ENCODE measurements around the gene PTPRA.

PTPRA gene

DNA sequence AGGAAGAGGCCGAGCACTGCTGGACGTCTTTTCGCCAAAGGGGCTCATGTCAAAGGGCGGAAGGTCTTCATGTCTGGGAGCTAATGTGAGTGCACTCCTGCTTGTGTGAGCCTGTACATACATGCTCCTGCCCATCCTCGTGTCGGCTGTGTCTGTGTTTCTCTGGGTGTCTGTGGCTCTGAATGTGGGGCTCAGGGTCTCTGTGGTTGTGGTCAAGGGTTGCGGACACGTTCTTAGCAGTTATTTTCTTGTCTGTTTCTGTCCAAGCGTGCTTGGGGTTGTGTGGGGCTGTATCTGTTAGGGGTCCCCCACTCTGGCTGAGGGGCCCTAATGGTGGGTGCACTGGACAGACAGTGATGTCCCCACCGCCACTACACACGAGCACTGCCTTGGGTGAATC is 208.4 kb downstream of the PTPRA start:
- DNase-seq, result no peak

DNA sequence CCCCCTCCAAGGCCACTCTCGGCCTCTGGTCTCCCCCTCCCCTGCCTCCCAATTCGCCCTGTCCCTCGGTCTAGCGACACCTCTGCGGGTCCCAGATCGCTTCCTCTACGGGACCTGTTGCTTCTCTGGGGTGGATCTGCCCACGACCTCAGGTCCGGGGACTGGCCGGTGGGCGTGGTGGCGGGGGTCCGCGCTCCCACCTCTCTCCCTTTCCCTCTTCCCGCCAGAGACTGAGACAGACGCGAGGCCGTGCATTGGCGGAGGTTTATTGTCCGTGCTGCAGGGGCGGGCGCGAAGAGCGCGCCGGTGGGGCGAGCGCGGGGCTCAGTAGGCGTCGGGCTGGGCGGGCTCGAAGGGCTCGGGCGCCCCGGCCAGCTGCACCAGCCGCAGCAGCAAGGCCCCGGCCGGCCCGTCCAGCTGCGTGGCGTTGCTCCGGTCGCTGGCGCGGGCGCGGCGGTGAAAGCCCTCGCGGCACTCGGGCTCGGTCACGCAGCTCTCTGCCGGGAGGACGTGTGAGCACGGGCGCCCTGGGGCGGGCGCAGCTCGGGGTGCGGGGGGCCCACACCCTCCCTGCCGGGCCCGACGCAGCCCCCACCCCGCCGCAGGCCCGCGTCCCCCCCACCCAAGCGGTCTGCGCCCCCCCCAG is 209.1 kb downstream of the PTPRA start:
- DNase-seq, result no peak

DNA sequence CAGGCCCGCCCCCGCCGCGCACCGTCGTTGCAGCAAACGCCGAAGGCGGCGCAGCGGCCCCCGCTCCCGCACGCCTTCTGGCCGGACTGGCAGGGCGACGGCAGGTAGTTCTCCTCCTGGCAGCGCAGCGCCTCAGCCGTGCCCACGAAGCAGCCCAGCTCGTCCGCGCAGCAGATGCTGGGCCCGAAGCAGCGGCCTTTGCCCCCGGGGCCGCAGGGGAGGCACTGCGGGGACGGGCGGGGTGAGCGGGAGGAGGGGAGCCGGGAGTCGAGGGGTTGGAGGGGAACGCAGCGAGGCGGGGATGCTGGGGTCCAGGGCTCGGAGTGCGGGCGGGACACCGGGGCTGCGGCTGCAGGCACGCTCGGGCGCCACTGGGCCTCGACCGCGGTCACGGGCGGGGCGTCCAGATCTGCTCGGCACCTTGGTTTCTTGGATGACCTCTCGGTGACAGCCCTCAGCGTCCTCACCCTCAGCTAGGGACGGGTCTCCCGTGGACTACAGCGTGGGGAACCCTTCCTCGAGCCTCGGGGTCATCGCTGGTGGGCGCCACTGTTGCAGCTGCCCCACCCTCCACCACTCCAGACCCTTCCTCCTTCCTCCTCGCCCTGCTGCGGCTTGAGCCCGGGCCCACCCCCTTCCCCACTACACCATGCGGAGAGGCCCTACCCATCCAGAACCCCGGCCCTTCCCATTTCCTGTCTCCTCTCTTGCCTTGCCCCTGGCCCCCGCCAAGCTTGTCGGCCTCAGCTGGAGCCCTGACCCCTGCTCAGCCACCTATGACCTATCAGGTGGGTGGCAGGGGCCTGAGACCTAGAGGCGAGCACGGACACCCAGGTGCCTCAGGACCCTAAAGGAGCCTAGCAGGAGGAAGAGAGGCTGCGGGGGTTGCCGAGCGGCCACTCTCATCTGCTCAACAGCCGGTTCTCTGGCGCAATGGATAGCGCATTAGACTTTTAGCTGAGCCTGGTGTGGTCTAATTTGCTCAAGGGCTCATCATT is 210.0 kb downstream of the PTPRA start:
- no peak for DNase-seq

DNA sequence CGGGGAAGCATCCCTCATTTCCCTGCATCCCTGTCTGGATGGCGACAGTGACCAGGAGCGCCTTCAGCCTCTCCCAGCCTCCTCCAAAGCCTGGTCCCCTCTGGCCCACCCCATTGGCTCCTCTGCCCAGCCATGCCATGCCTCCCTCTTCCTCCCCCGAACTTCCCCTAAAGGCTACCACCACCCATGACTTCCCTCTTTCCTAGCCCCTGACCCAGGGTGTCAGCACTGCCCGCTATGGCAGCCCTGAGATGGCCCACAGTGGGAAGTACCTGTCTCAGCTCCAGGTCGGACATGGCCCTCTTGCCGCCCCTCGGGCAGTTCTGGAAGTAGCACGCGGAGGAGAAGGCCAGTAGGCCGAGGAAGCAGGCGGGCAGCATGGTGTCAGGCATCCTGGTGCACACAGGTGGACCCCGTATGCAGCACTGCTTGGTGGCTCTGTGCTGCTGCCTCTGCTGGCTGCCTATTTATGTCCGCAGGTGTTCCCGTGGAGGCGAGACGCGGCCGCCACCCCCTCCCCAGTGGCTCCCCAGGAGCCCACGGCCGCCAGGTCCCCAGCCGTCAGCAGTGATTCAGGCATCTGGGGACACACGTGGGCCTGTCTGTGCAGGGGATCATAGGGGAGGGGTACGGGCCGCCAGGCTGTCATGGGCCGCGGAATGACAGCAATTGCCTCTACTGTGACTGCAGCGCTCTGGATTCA is 211.2 kb downstream of the PTPRA start, which contains the start of gene AVP:
AVP (minus strand) TSS at position 442 of the 703 bp plus-strand sequence; CDS start at position 392, 50 bp downstream.
- no peak for DNase-seq

DNA sequence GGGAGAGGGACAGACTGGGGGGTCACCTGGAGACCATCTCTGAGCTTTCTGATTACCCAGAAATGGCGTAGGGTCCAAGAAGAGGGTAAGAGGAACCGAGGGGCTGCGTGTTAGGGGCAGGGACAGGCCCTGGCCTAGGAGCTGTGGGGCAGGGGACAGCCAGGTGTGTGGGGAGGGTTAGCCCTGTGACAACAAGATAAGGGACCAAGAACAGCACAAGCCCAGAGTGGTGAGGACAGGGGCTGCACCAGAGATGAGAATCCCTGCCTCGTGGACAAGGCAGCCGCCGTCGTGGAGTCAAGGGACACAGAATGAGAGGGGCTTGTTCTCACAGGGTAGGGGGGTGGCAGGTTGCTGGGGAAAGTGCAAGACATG is 211.7 kb downstream of the PTPRA start:
- DNase-seq, result no peak

DNA sequence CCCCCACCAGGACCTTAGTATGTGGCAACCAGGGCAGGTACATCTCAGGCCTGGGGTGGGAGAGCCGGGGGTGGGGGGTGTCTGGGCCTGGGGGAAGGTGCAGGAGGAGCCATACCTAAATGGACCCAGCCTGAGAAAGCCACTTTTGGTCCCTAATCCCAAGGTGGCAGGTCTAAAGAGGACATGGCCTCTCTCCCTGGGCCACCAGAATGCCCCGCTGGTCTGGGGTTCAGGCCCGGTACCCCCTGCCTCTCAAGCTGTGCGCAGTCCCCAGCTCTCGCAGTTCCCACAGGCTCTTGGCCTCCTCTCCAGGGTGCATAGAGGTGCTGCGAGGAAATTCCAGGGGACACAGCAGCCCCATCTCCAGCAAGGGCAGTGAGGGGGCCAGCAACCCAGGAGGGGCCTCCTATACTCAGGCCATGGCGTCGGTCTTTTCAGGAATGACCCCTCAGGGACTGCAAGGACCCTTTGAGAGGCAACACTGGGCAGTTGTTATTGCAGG is 212.3 kb downstream of the PTPRA start:
- no peak for DNase-seq

DNA sequence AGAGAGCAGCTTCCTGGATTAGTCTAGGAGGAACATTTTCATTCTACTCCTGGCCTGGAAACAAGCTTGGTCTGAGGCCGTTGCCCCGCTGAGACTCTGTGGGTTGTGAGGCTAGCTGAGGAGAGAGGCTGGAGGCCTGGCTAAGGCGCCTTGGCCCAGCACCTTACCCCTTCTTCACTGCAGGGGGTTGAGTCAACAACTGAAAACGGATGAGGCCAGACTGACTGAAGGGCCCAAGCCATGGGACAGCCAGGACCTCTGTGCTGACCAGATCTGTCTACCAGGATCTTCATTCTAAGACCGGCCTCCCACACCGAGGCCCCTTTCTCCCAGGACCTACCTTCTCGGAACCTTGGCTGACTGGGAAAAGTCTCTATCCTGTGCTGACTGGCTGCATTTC is 214.8 kb downstream of the PTPRA start:
- DNase-seq, result no peak
